Measurements from ENCODE around the gene RAD9A. TPM values are rescaled to one million over a fixed set of nuclear protein-coding genes. Genes with fewer than 3 reads are reported as not detected.

RAD9A gene
- total RNA-seq, 1 donor from 2014 or later, result 28.9 TPM

GRCh38 chr11:67368621-67369020 lies 23.2 kb upstream of the RAD9A start:
- no peak overlapping the region for H3K27ac ChIP-seq
- H3K27me3 ChIP-seq (ENCODE audit: low read depth), result no peaks in the 10 kb centered on the region
- TF ChIP-seq, protein P1, sequence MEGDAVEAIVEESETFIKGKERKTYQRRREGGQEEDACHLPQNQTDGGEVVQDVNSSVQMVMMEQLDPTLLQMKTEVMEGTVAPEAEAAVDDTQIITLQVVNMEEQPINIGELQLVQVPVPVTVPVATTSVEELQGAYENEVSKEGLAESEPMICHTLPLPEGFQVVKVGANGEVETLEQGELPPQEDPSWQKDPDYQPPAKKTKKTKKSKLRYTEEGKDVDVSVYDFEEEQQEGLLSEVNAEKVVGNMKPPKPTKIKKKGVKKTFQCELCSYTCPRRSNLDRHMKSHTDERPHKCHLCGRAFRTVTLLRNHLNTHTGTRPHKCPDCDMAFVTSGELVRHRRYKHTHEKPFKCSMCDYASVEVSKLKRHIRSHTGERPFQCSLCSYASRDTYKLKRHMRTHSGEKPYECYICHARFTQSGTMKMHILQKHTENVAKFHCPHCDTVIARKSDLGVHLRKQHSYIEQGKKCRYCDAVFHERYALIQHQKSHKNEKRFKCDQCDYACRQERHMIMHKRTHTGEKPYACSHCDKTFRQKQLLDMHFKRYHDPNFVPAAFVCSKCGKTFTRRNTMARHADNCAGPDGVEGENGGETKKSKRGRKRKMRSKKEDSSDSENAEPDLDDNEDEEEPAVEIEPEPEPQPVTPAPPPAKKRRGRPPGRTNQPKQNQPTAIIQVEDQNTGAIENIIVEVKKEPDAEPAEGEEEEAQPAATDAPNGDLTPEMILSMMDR (IDR thresholded peaks at IDR 0.05), result no peak
- H3K9me3 ChIP-seq, result no peaks in the 10 kb centered on the region
- ATAC-seq, result no peak
- H3K36me3 ChIP-seq, result peaks cover 12% of the 10 kb centered on the region
- H3K4me3 ChIP-seq, result no peak overlapping the region
- no peak for DNase-seq
- H3K4me1 ChIP-seq, result peaks cover 71% of the 10 kb centered on the region
- intact Hi-C loops (cut with DNase I), result no loop called here

DNA sequence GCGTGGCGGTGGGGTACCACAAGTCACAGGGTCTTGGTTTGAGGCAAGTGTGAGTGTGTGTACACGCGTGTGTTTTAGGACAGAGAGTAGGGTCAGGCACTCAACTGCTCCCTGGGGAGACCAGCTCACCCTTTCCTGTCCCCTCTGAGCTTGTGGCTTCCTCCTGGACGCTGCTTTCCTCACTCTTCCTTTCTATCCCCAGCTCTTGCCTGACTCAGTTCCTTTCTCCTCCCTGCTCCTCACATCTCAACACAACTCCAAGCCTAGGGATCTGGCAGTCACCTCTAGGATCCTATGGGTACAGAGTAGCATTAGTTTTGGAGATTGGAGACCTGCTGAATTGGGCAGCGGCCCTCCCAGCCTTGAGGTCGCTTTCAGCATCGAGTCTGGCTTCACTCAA lies 22.5 kb upstream of the RAD9A start:
- intact Hi-C loops (cut with DNase I), result no loop called here
- H3K27me3 ChIP-seq (ENCODE audit: low read depth), result no peaks in the 10 kb centered on the region
- H3K36me3 ChIP-seq, result peaks cover 10% of the 10 kb centered on the region
- H3K9me3 ChIP-seq, result no peaks in the 10 kb centered on the region
- no peak overlapping the region for H3K4me3 ChIP-seq
- no peak for ATAC-seq
- TF ChIP-seq, protein P1 (IDR thresholded peaks at IDR 0.05), result no peak
- DNase-seq, result no peak
- no peak overlapping the region for H3K27ac ChIP-seq
- H3K4me1 ChIP-seq, result peaks cover 77% of the 10 kb centered on the region

DNA sequence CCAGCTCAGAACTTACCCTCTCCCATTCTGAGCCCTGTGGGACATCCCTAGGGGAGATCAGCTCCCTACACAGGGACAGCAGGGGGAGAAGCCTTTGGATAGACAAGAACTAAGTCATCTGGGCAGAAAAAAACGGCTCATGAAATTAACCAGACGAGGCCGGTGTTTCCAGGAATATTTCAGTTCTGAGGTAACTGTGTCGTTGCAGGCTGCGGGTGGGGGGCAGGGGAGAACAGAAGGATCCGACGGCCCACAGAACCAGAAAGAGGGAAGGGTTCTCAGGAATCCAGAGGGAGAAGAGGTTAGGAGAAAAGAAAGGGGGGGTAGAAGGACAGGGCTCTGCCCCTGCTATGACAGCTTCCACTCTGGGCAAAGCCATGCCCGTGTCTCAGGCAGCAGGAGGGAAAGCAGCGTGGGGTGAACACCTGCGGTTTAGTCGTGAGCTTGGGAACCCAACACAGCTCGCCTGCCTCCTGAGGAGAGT lies 21.9 kb upstream of the RAD9A start:
- Histone ChIP-seq H3K9me3 (no peaks in the 10 kb centered on the region), H3K27ac (no peak overlapping the region), H3K4me1 (peaks cover 79% of the 10 kb centered on the region), H3K36me3 (peaks cover 5% of the 10 kb centered on the region), H3K27me3 (ENCODE audit: low read depth) (no peaks in the 10 kb centered on the region), H3K4me3 (no peak overlapping the region)
- TF ChIP-seq, protein P1 (IDR thresholded peaks at IDR 0.05), result no peak
- DNase-seq, result no peak
- no peak for ATAC-seq
- intact Hi-C loops (cut with DNase I), result no loop called here

DNA sequence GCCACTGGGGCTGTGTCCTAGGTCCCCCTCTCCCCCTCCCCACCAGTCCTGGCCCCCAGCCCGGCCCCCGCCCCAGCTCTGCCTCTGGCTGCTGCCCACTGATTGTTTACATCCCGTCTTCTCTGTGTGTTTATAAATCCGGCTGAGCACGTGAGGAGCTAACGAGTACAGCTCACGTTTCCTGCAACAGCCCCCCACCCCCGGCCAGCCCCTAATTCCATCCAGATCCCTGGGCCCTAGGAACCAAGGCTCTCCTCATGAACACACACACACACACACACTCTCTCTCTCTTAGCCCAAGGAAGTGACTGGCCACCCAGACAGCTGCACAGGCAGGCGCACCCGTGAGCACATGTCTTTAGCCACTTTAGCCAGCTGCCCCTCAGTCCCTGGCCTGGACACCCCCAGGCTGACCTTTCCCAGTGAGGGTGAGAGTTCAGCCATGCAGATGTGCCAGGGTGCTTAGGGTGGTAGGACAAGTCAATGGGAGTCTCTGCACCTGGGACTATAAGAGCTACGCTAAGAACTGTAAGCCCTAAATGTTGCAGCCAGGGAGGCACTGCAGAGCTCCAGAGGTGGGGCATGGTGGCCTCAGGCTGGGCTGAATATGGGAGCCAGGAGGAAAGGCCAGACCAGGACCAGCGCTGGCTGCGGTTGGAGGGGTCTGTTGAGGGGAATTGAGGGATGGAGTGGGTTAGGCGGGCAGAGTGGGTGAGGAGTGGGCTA lies 21.3 kb upstream of the RAD9A start:
- no peak overlapping the region for H3K4me3 ChIP-seq
- peaks cover 74% of the 10 kb centered on the region for H3K4me1 ChIP-seq
- intact Hi-C loops (cut with DNase I), result no loop called here

DNA sequence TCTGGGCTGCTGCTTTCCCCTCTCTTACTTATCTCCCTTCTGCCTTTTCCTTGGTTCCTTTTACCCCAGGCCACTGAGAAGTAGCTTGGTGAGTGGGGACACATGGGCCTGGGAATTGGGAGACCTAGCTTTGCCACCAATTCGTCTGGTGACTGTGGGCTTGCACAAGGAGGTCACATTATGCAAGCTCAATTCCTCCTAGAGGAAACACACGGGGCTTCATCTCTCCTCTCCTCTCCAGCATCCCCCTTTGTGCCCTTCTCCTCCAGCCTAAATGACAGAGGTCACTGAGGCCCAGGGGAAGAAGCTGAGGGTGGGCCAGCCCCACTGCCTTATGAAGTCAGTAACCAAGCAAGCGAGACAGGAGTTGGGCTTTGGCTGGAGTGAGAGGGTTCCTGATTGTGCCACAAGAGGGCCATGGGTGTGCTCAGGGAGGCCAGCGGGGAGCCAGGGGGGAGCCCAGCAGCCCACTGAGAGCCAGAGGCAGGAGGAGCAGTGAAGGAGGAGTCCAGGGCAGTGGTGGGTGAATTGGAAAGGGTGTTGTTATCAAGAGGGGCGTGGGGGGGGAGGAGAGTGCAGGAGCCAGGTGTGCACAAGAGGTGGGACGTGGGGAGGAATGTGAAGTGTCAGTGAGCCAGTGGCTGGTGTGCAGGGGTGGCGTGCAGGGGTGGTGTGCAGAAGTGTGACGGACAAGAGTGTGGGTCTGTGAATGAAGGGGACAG lies 20.4 kb upstream of the RAD9A start:
- H3K27me3 ChIP-seq (ENCODE audit: low read depth), result no peaks in the 10 kb centered on the region
- TF ChIP-seq, protein P1 (IDR thresholded peaks at IDR 0.05), result peak; percentile 50
- intact Hi-C loops (cut with DNase I), result no loop called here
- H3K9me3 ChIP-seq, result no peaks in the 10 kb centered on the region
- peak overlapping the region; percentile 91 for H3K27ac ChIP-seq
- DNase-seq (peak; percentile 64), ATAC-seq (peak; percentile 36 to 39)
- peaks cover 67% of the 10 kb centered on the region for H3K4me1 ChIP-seq
- H3K36me3 ChIP-seq, result no peaks in the 10 kb centered on the region
- peak overlapping the region; percentile 71 for H3K4me3 ChIP-seq

More for the DNA sequence above, 21.3 kb upstream of the RAD9A start:
- H3K9me3 ChIP-seq, result no peaks in the 10 kb centered on the region
- H3K36me3 ChIP-seq, result no peaks in the 10 kb centered on the region
- ATAC-seq (no peak), DNase-seq (no peak)
- no peak overlapping the region for H3K27ac ChIP-seq
- H3K27me3 ChIP-seq (ENCODE audit: low read depth), result no peaks in the 10 kb centered on the region
- TF ChIP-seq, protein P1 (IDR thresholded peaks at IDR 0.05), result no peak
